GM11168 (cell line): ENCODE results near the gene S1PR1.

Source experiments
- in situ Hi-C: fragments of 300-500 bp; cut with MboI; formaldehyde crosslinking; loops from one replicate; pipeline ENCODE4 v1.12.0; 2022; ENCODE audit warnings: low sequenced_read_pairs; ENCODE audit not compliant: unreplicated experiment

Gene S1PR1

DNA sequence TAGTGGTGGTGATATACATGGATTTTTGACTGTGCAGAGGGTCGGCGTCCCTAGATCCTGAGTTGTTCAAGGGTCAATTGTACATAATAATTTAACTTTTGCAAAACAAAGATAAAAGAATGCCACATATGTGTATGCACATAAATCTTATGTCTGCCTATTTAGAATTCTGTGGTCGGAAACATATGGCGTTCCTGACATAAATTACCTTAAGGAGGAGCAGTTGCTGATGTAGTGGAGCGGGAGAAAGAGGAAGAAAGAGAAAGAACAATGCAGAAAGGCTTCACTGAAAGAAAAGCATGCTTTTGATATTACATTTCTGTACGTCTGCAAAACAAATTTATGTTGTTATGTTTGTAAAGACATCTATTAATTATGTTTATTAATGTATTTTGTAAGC, 40.0 kb downstream of the S1PR1 start:
- in situ Hi-C loops = no loop called here

- in situ Hi-C loops = no loop called here
Observed at GRCh38 chr1:101278238-101278637, 41.4 kb downstream of the S1PR1 start.

- in situ Hi-C loops = no loop called here
Observed at GRCh38 chr1:101278845-101279244, 42.0 kb downstream of the S1PR1 start.

- in situ Hi-C loops = loop anchor here (10.0 kb wide), 2 partner anchors 135 to 355 kb away; no protein-coding TSS in a partner anchor
Observed at GRCh38 chr1:101280049-101280592, 43.3 kb downstream of the S1PR1 start.

DNA sequence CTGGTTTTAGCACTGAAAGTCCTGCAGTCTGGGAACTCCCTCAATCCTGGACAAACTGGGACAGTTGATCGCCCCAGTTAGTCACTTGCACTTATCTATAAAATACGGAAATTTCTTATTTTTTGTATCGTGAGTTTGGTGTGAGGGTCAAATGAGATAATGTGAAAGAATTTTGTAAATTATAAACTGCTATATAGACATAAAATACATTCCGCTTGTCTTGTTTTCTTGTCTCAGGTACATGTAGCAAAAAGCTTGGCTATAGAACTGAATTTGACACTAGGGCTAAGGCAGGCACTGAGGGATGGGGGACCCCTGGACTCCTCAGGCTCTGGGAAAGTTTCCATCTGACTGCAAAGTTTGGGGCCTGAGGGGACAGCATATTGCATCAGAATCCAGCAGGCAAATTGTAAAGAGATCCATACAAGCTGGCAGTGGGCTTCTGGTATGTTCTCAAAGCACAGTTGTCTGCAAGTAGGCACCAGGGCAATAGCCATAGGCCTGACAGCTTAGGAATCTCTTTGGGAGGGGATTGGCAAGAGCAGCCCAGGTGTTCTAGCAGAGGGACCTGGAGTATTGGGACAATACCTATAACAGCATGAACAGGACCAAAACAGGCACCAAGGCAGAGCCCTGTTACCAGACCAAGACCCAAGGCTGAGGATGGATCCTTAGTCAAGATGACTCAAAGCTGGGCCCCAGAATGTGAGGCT, 44.3 kb downstream of the S1PR1 start:
- in situ Hi-C loops = loop anchor here (10.0 kb wide), 2 partner anchors 136 to 356 kb away; no protein-coding TSS in a partner anchor

- in situ Hi-C loops = loop anchor here (10.0 kb wide), 2 partner anchors 137 to 357 kb away; no protein-coding TSS in a partner anchor
Observed at GRCh38 chr1:101281751-101282150, 44.9 kb downstream of the S1PR1 start.

- in situ Hi-C loops = loop anchor here (10.0 kb wide), 2 partner anchors 138 to 358 kb away; no protein-coding TSS in a partner anchor
Observed at GRCh38 chr1:101282314-101283038, 45.7 kb downstream of the S1PR1 start.

- in situ Hi-C loops = loop anchor here (10.0 kb wide), 2 partner anchors 139 to 359 kb away; no protein-coding TSS in a partner anchor
Observed at GRCh38 chr1:101283443-101283842, 46.6 kb downstream of the S1PR1 start.

- in situ Hi-C loops = loop anchor here (10.0 kb wide), 2 partner anchors 139 to 359 kb away; no protein-coding TSS in a partner anchor
Observed at GRCh38 chr1:101284021-101284420, 47.2 kb downstream of the S1PR1 start.

DNA sequence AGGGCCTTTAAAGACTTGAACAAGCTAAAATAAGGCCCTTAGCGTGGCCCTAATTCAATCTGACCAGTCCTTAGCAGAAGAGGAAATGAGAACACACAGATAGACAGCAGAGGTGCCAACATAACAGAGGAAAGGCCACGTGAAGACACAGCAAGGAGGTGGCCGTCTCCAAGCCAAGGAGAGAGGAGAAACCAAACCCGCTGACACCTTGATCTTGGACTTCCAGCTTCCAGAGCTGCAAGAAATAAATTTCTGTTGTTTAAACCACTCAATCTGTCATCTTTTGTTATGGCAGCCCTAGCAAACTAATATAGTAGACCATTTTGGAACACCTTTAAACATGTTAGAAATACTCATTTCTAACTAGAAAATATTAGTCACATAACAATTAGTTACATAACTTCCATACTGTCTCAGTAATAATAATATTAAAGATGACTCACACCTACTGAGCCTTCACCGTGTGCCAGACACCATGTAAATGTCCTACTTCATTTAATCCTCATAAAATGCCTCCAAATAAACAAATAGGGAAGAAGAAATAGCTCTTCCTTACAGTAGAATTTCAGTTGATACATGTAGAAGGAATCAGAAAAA, 47.9 kb downstream of the S1PR1 start:
- in situ Hi-C loops = loop anchor here (10.0 kb wide), 2 partner anchors 140 to 360 kb away; no protein-coding TSS in a partner anchor

- in situ Hi-C loops = loop anchor here (10.0 kb wide), 2 partner anchors 141 to 361 kb away; no protein-coding TSS in a partner anchor
Observed at GRCh38 chr1:101285922-101286570, 49.2 kb downstream of the S1PR1 start.

GRCh38 chr1:101288491-101288944, 51.7 kb downstream of the S1PR1 start:
- in situ Hi-C loops = loop anchor here (10.0 kb wide), 2 partner anchors 144 to 364 kb away; no protein-coding TSS in a partner anchor

GRCh38 chr1:101290119-101290921, 53.5 kb downstream of the S1PR1 start:
- in situ Hi-C loops = no loop called here
